ENCODE measurements around the gene SOD2.

Gene SOD2

GRCh38 chr6:159655409-159655988 lies 37.5 kb downstream of the SOD2 start:
- Mint-ChIP-seq H3K27ac (no peak overlapping the region), H3K4me1 (ENCODE audit: low read depth) (no peaks in the 10 kb centered on the region), H3K9me3 (no peaks in the 10 kb centered on the region), H3K27me3 (ENCODE audit: low read depth) (no peaks in the 10 kb centered on the region), H3K4me3 (no peak overlapping the region), H3K36me3 (ENCODE audit: low read depth) (no peaks in the 10 kb centered on the region)
- DNase-seq (ENCODE audit: low spot score), result no peak

- Mint-ChIP-seq H3K27ac (no peak overlapping the region), H3K9me3 (no peaks in the 10 kb centered on the region), H3K36me3 (ENCODE audit: low read depth) (no peaks in the 10 kb centered on the region), H3K4me1 (ENCODE audit: low read depth) (no peaks in the 10 kb centered on the region), H3K27me3 (ENCODE audit: low read depth) (no peaks in the 10 kb centered on the region), H3K4me3 (no peak overlapping the region)
- no peak for DNase-seq (ENCODE audit: low spot score)
Measured at GRCh38 chr6:159654483-159655098, 38.5 kb downstream of the SOD2 start.

GRCh38 chr6:159650314-159650713 lies 42.7 kb downstream of the SOD2 start:
- Mint-ChIP-seq H3K4me1 (ENCODE audit: low read depth) (no peaks in the 10 kb centered on the region), H3K36me3 (ENCODE audit: low read depth) (no peaks in the 10 kb centered on the region), H3K4me3 (no peak overlapping the region), H3K27ac (no peak overlapping the region), H3K27me3 (ENCODE audit: low read depth) (no peaks in the 10 kb centered on the region), H3K9me3 (no peaks in the 10 kb centered on the region)
- DNase-seq (ENCODE audit: low spot score), result no peak

- Mint-ChIP-seq H3K36me3 (ENCODE audit: low read depth) (no peaks in the 10 kb centered on the region), H3K9me3 (no peaks in the 10 kb centered on the region), H3K27me3 (ENCODE audit: low read depth) (no peaks in the 10 kb centered on the region), H3K4me3 (no peak overlapping the region), H3K27ac (no peak overlapping the region), H3K4me1 (ENCODE audit: low read depth) (no peaks in the 10 kb centered on the region)
- DNase-seq (ENCODE audit: low spot score), result no peak
Measured at GRCh38 chr6:159649441-159649840, 43.6 kb downstream of the SOD2 start.

GRCh38 chr6:159646733-159647132 lies 46.3 kb downstream of the SOD2 start:
- H3K4me3 Mint-ChIP-seq, result no peak overlapping the region

GRCh38 chr6:159646116-159646515 lies 46.9 kb downstream of the SOD2 start:
- H3K4me1 Mint-ChIP-seq (ENCODE audit: low read depth), result no peaks in the 10 kb centered on the region
- no peaks in the 10 kb centered on the region for H3K36me3 Mint-ChIP-seq (ENCODE audit: low read depth)
- no peak for DNase-seq (ENCODE audit: low spot score)
- no peak overlapping the region for H3K4me3 Mint-ChIP-seq
- peaks cover 3% of the 10 kb centered on the region for H3K27me3 Mint-ChIP-seq (ENCODE audit: low read depth)
- no peaks in the 10 kb centered on the region for H3K9me3 Mint-ChIP-seq
- H3K27ac Mint-ChIP-seq, result no peak overlapping the region

More at GRCh38 chr6:159646733-159647132, 46.3 kb downstream of the SOD2 start:
- Mint-ChIP-seq H3K27me3 (ENCODE audit: low read depth) (peaks cover 3% of the 10 kb centered on the region), H3K36me3 (ENCODE audit: low read depth) (no peaks in the 10 kb centered on the region), H3K9me3 (no peaks in the 10 kb centered on the region), H3K4me1 (ENCODE audit: low read depth) (no peaks in the 10 kb centered on the region), H3K27ac (no peak overlapping the region)
- no peak for DNase-seq (ENCODE audit: low spot score)

GRCh38 chr6:159645640-159646039 lies 47.4 kb downstream of the SOD2 start:
- H3K4me1 Mint-ChIP-seq (ENCODE audit: low read depth), result no peaks in the 10 kb centered on the region
- no peaks in the 10 kb centered on the region for H3K9me3 Mint-ChIP-seq
- peaks cover 3% of the 10 kb centered on the region for H3K27me3 Mint-ChIP-seq (ENCODE audit: low read depth)
- no peak overlapping the region for H3K4me3 Mint-ChIP-seq
- H3K27ac Mint-ChIP-seq, result no peak overlapping the region
- no peak for DNase-seq (ENCODE audit: low spot score)
- H3K36me3 Mint-ChIP-seq (ENCODE audit: low read depth), result no peaks in the 10 kb centered on the region
